ENCODE data around the gene RAB1B.

GRCh38 chr11:66227700-66228099 is 40.7 kb upstream of the RAB1B start:
- no peak for TF ChIP-seq POLR2AphosphoS5 (IDR thresholded peaks at IDR 0.05)
- no peak for TF ChIP-seq CTCF (IDR thresholded peaks at IDR 0.05)
- TF ChIP-seq POLR2A (IDR thresholded peaks at IDR 0.05) = no peak
